CD4-positive, alpha-beta T cell (primary cell): ENCODE data around the gene ACTR1B. TPM values are rescaled to one million over a fixed set of nuclear protein-coding genes. Genes with fewer than 3 reads are reported as not detected.

Experiments
- ATAC-seq: fragments of 200-7000 bp; cut with Tn5 transposase; one replicate; pipeline ENCODE4 v1.10.0; 2022; ENCODE audit warnings: mild to moderate bottlenecking; ENCODE audit not compliant: poor library complexity
- CTCF ChIA-PET: fragments of 350-600 bp; sonication (Branson Sonifier 250); formaldehyde crosslinking; loops from one replicate; lab custom pipeline; 2021; ENCODE audit warnings: antibody characterized with exemption, inconsistent platforms; lab: Charles Lee
- POLR2A ChIA-PET: fragments of 350-600 bp; sonication (Branson Sonifier 250); formaldehyde crosslinking; loops from one replicate; lab custom pipeline; 2021; ENCODE audit warnings: antibody characterized with exemption, inconsistent platforms; lab: Charles Lee
- DNase-seq, 14 experiments: peaks; one replicate each; pipeline ENCODE4 v3.0.0-alpha.2; 2013 to 2020; ENCODE audit warnings: mixed read lengths in 2 of 14
- H3K27ac ChIP-seq, 2 donors: one replicate each; pipeline versions ENCODE4 v1.5.1 to v1.7.0; 2013; ENCODE audit warnings: low read length in 2 of 2, low read depth in 1 of 2, mild to moderate bottlenecking in 1 of 2
- H3K27me3 ChIP-seq, 2 experiments: 1 replicate in 1 of 2; 2 replicates in 1 of 2; pipeline versions ENCODE4 v1.6.1 to v1.7.0; 2013; ENCODE audit warnings: low read length in 2 of 2, control low read depth in 1 of 2, mild to moderate bottlenecking in 1 of 2, moderate library complexity in 1 of 2; ENCODE audit not compliant: insufficient read depth in 2 of 2, control insufficient read depth in 1 of 2
- H3K36me3 ChIP-seq: one replicate; pipeline ENCODE4 v1.6.1; 2013; ENCODE audit warnings: low read length, control low read depth; ENCODE audit not compliant: insufficient read depth
- H3K4me1 ChIP-seq: one replicate; pipeline ENCODE4 v1.6.1; 2013; ENCODE audit warnings: low read length, control low read depth; ENCODE audit not compliant: insufficient read depth
- H3K4me3 ChIP-seq: one replicate; pipeline ENCODE4 v1.5.1; 2013; ENCODE audit warnings: mild to moderate bottlenecking, low read length, moderate library complexity
- H3K9me3 ChIP-seq, 2 experiments: 1 replicate in 1 of 2; 2 replicates in 1 of 2; pipeline versions ENCODE4 v1.6.1 to v1.7.0; 2013; ENCODE audit warnings: low read length in 2 of 2, mild to moderate bottlenecking in 2 of 2, control low read depth in 1 of 2, moderate library complexity in 1 of 2; ENCODE audit not compliant: control insufficient read depth in 1 of 2, insufficient read depth in 1 of 2
- H3K27ac Mint-ChIP-seq: one replicate; pipeline ENCODE4 v1.8.0; 2020; ENCODE audit warnings: mixed read lengths
- H3K27me3 Mint-ChIP-seq: one replicate; pipeline ENCODE4 v1.8.0; 2021; ENCODE audit warnings: mixed read lengths
- H3K36me3 Mint-ChIP-seq: one replicate; pipeline ENCODE4 v1.8.0; 2021; ENCODE audit warnings: low read depth, mixed read lengths
- H3K4me1 Mint-ChIP-seq: one replicate; pipeline ENCODE4 v1.8.0; 2021; ENCODE audit warnings: low read depth, mixed read lengths
- H3K4me3 Mint-ChIP-seq: one replicate; pipeline ENCODE4 v1.8.0; 2020; ENCODE audit warnings: mild to moderate bottlenecking, mixed read lengths
- H3K9me3 Mint-ChIP-seq: one replicate; pipeline ENCODE4 v1.8.0; 2020; ENCODE audit warnings: mixed read lengths
- intact Hi-C, 2 experiments: fragments of 100-400 bp; cut with DNase I in 1 of 2; cut with micrococcal nuclease in 1 of 2; formaldehyde crosslinking; loops; one replicate each; pipeline versions ENCODE4 v1.15.1 to v1.9.0; 2023 to 2025; cut with DNase I, micrococcal nuclease
- total RNA-seq, 174 experiments: library from RNA in 2 of 174; stranded (reverse) in 2 of 174; gene quantifications; one replicate each; pipeline ENCODE4 v1.2.3 and lab custom pipeline; 2021 to 2026
- TF ChIP-seq, protein P1 (sequence below): fragments of 200-600 bp; IDR thresholded peaks from one replicate; pipeline ENCODE4 v1.8.0; 2022; ENCODE audit warnings: antibody characterized with exemption, mild to moderate bottlenecking

ACTR1B gene
- total RNA-seq, 2 experiments from 2014 or later = 89.5 to 92.8 TPM

GRCh38 chr2:97662386-97662894 is 1.4 kb downstream of the ACTR1B start:
- peaks cover 31% of the 10 kb centered on the region for H3K4me1 Mint-ChIP-seq
- DNase-seq (peak in 3 of 14 experiments; percentile 10 to 34 (median 17)), ATAC-seq (no peak)
- H3K9me3 Mint-ChIP-seq = no peaks in the 10 kb centered on the region
- H3K36me3 ChIP-seq = peaks cover 37% of the 10 kb centered on the region
- H3K9me3 ChIP-seq = no peaks in the 10 kb centered on the region
- peak overlapping the region; percentile 100 for H3K4me3 Mint-ChIP-seq
- H3K27ac ChIP-seq = peak overlapping the region; percentile 88 to 92
- H3K4me3 ChIP-seq = peak overlapping the region; percentile 96
- TF ChIP-seq, protein P1, sequence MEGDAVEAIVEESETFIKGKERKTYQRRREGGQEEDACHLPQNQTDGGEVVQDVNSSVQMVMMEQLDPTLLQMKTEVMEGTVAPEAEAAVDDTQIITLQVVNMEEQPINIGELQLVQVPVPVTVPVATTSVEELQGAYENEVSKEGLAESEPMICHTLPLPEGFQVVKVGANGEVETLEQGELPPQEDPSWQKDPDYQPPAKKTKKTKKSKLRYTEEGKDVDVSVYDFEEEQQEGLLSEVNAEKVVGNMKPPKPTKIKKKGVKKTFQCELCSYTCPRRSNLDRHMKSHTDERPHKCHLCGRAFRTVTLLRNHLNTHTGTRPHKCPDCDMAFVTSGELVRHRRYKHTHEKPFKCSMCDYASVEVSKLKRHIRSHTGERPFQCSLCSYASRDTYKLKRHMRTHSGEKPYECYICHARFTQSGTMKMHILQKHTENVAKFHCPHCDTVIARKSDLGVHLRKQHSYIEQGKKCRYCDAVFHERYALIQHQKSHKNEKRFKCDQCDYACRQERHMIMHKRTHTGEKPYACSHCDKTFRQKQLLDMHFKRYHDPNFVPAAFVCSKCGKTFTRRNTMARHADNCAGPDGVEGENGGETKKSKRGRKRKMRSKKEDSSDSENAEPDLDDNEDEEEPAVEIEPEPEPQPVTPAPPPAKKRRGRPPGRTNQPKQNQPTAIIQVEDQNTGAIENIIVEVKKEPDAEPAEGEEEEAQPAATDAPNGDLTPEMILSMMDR = no peak
- CTCF ChIA-PET = interaction anchor here (1.3 to 4.1 kb wide), 5 partner anchors 12 to 72 kb away, joined by 6 to 29 read pairs (median 10); partner anchors contain the start of gene COX5B
- H3K36me3 Mint-ChIP-seq = peaks cover 43% of the 10 kb centered on the region
- H3K27me3 Mint-ChIP-seq = no peaks in the 10 kb centered on the region
- POLR2A ChIA-PET = interaction anchor here (0.6 to 8.4 kb wide), 7 partner anchors 9 to 1068 kb away, joined by 3 to 244 read pairs (median 14); partner anchors contain the start of genes ANKRD36B and COX5B
- H3K27ac Mint-ChIP-seq = peak overlapping the region; percentile 99
- peaks cover 34% of the 10 kb centered on the region for H3K4me1 ChIP-seq
- no peaks in the 10 kb centered on the region for H3K27me3 ChIP-seq
- intact Hi-C loops = loop anchor here (1.0 to 10.0 kb wide), 5 partner anchors 16 to 1028 kb away; partner anchors contain the start of genes CNNM4 (in 1 of the 2), COX5B (in 1 of the 2), KANSL3 (in 1 of the 2) and TMEM131 (in 1 of the 2)

DNA sequence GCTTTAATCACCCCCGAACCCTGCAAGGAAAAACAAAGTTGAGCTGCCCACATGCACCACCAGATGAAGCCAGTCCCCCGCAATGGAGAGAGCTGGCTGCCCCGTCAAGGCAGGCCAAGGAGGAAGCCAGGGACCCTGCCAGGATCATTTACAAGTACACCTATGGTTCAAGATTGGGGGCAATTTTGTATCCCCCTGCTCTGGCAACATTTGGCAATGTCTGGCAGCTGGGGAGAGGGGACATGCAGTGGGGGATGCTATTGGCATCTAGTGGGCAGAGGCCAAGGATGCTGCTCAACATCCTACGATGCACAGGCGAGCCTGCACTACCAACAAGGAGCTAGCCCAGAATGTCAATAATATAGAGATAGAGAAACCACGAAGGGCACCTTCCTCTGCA is 1.9 kb downstream of the ACTR1B start:
- H3K27me3 Mint-ChIP-seq = no peaks in the 10 kb centered on the region
- TF ChIP-seq, protein P1 = no peak
- Histone ChIP-seq H3K4me1 (peaks cover 34% of the 10 kb centered on the region), H3K4me3 (peak overlapping the region; percentile 96), H3K9me3 (no peaks in the 10 kb centered on the region), H3K27ac (peak overlapping the region; percentile 88 to 92), H3K36me3 (peaks cover 43% of the 10 kb centered on the region), H3K27me3 (no peaks in the 10 kb centered on the region)
- intact Hi-C loops = loop anchor here (1.0 to 10.0 kb wide), 5 partner anchors 16 to 1027 kb away; partner anchors contain the start of genes CNNM4 (in 1 of the 2), COX5B (in 1 of the 2), KANSL3 (in 1 of the 2) and TMEM131 (in 1 of the 2)
- ChIA-PET CTCF (interaction anchor here (1.7 to 2.0 kb wide), 3 partner anchors 11 to 71 kb away, joined by 6 to 15 read pairs (median 10); no protein-coding TSS in a partner anchor), POLR2A (interaction anchor here (2.5 to 8.4 kb wide), 3 partner anchors 8 to 72 kb away, joined by 12 to 244 read pairs (median 24); partner anchors contain the start of genes ANKRD36B and COX5B)
- ATAC-seq (no peak), DNase-seq (no peak)
- H3K27ac Mint-ChIP-seq = peak overlapping the region; percentile 99
- peaks cover 45% of the 10 kb centered on the region for H3K36me3 Mint-ChIP-seq
- H3K9me3 Mint-ChIP-seq = no peaks in the 10 kb centered on the region
- H3K4me1 Mint-ChIP-seq = peaks cover 31% of the 10 kb centered on the region
- H3K4me3 Mint-ChIP-seq = peak overlapping the region; percentile 100

- Mint-ChIP-seq H3K27me3 (no peaks in the 10 kb centered on the region), H3K36me3 (peaks cover 53% of the 10 kb centered on the region), H3K4me3 (no peak overlapping the region), H3K9me3 (no peaks in the 10 kb centered on the region), H3K27ac (peak overlapping the region; percentile 99), H3K4me1 (peaks cover 31% of the 10 kb centered on the region)
- intact Hi-C loops = loop anchor here (5.0 to 10.0 kb wide), 4 partner anchors 51 to 1026 kb away; partner anchors contain the start of genes CNNM4 (in 1 of the 2), KANSL3 (in 1 of the 2), TMEM131 (in 1 of the 2) and ZAP70 (in 1 of the 2)
- peaks cover 34% of the 10 kb centered on the region for H3K4me1 ChIP-seq
- no peak overlapping the region for H3K27ac ChIP-seq
- TF ChIP-seq, protein P1 = no peak
- DNase-seq (peak in 1 of 14 experiments; percentile 19), ATAC-seq (no peak)
- H3K36me3 ChIP-seq = peaks cover 53% of the 10 kb centered on the region
- no peaks in the 10 kb centered on the region for H3K9me3 ChIP-seq
- H3K27me3 ChIP-seq = no peaks in the 10 kb centered on the region
- H3K4me3 ChIP-seq = no peak overlapping the region
- CTCF ChIA-PET = no interaction called here
- POLR2A ChIA-PET = interaction anchor here (8.4 kb wide), 1 partner anchor 14 kb away, joined by 244 read pairs; the partner anchor contains the start of gene COX5B
These were observed 3.0 kb downstream of the ACTR1B start for GRCh38 chr2:97660775-97661389.
